Measurements from ENCODE around the gene UFC1. TPM values are rescaled to one million over a fixed set of nuclear protein-coding genes. Genes with fewer than 3 reads are reported as not detected.

Gene UFC1
- total and polyA plus RNA-seq, 2 of the 13 experiments (the other 11 are each of a cell fraction or from before 2014, with no cell fraction given), result 72.8 to 85.2 TPM

DNA sequence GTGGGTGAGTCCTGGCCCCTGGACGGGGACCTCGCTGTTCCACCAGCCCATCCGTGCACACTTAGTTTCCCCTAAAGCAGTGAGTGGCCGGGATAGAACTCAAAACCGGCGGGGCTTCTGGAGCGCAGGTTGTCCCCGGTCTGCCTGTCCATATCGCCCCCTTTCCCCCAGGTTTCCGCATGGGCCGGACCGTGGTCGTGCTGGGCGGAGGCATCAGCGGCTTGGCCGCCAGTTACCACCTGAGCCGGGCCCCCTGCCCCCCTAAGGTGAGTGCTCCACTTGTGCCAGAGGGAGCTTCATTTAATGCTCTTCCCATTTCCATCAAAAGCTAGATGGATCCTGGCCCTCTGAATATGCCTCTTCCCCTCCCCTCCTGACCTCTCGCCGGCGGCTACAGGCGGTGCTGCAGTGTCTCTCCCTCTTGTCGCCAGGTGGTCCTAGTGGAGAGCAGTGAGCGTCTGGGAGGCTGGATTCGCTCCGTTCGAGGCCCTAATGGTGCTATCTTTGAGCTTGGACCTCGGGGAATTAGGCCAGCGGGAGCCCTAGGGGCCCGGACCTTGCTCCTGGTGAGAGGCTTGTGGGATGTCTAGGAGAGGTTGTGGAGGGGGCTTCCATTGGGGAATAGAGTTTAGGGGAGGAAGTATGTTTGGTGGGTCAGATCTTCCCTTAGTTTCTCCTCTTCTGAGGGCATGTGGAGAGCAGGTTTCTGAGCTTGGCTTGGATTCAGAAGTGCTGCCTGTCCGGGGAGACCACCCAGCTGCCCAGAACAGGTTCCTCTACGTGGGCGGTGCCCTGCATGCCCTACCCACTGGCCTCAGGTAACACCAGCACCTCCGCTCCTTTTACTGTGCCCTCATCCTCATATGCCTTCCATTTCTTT lies 13.1 kb downstream of the UFC1 start (continued):
- TF ChIP-seq ZNF607 (CRISPR knock-in tag; IDR thresholded peaks at IDR 0.05; ENCODE audit: borderline replicate concordance) (peak; percentile 7; the same call in 1 of the 2 replicates), ARNT2 (CRISPR knock-in tag; IDR thresholded peaks at IDR 0.05; ENCODE audit: low read depth) (0 out of 2 replicates have a peak, but pooled peaks have one; percentile 29), ZNF570 (CRISPR knock-in tag; IDR thresholded peaks at IDR 0.05; ENCODE audit: borderline replicate concordance) (no peak), MED13 (CRISPR knock-in tag; IDR thresholded peaks at IDR 0.05) (no peak)
- TF ChIP-seq, protein P1, sequence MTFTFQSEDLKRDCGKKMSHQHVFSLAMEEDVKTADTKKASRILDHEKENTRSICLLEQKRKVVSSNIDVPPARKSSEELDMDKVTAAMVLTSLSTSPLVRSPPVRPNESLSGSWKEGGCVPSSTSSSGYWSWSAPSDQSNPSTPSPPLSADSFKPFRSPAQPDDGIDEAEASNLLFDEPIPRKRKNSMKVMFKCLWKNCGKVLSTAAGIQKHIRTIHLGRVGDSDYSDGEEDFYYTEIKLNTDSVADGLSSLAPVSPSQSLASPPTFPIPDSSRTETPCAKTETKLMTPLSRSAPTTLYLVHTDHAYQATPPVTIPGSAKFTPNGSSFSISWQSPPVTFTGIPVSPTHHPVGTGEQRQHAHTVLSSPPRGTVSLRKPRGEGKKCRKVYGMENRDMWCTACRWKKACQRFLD (CRISPR knock-in tag; IDR thresholded peaks at IDR 0.05; ENCODE audit: borderline replicate concordance), result 0 out of 2 replicates have a peak, but pooled peaks have one; percentile 9
- TF ChIP-seq, protein P2, sequence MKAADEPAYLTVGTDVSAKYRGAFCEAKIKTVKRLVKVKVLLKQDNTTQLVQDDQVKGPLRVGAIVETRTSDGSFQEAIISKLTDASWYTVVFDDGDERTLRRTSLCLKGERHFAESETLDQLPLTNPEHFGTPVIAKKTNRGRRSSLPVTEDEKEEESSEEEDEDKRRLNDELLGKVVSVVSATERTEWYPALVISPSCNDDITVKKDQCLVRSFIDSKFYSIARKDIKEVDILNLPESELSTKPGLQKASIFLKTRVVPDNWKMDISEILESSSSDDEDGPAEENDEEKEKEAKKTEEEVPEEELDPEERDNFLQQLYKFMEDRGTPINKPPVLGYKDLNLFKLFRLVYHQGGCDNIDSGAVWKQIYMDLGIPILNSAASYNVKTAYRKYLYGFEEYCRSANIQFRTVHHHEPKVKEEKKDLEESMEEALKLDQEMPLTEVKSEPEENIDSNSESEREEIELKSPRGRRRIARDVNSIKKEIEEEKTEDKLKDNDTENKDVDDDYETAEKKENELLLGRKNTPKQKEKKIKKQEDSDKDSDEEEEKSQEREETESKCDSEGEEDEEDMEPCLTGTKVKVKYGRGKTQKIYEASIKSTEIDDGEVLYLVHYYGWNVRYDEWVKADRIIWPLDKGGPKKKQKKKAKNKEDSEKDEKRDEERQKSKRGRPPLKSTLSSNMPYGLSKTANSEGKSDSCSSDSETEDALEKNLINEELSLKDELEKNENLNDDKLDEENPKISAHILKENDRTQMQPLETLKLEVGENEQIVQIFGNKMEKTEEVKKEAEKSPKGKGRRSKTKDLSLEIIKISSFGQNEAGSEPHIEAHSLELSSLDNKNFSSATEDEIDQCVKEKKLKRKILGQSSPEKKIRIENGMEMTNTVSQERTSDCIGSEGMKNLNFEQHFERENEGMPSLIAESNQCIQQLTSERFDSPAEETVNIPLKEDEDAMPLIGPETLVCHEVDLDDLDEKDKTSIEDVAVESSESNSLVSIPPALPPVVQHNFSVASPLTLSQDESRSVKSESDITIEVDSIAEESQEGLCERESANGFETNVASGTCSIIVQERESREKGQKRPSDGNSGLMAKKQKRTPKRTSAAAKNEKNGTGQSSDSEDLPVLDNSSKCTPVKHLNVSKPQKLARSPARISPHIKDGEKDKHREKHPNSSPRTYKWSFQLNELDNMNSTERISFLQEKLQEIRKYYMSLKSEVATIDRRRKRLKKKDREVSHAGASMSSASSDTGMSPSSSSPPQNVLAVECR (CRISPR knock-in tag; IDR thresholded peaks at IDR 0.05; ENCODE audit: borderline replicate concordance), result 0 out of 2 replicates have a peak, but pooled peaks have one; percentile 16

Data from HepG2 (cell line).